CD4-positive, CD25-positive, alpha-beta regulatory T cell (primary cell): Measurements from ENCODE around the gene USP17L10. TPM values are rescaled to one million over a fixed set of nuclear protein-coding genes. Genes with fewer than 3 reads are reported as not detected.

Experiments
- polyA plus RNA-seq, 4 donors: library from polyadenylated mRNA; unstranded; fragments of 300-500 nt; fragmentation: Illumina TruSeq; gene quantifications; one replicate each; pipeline ENCODE4 v1.2.3, GENCODE V29; 2021
- total RNA-seq: library from RNA; stranded (reverse); gene quantifications from one replicate; pipeline ENCODE4 v1.2.3, GENCODE V29; 2022

Gene USP17L10
- total and polyA plus RNA-seq, 5 donors from 2014 or later: not detected

Other genes starting within 250 kb of the USP17L10 start
- not detected for gene FAM90A26, start 40.2 kb upstream of the USP17L10 start, total RNA-seq
- gene FAM90A26, start 40.2 kb upstream of the USP17L10 start, polyA plus RNA-seq: not detected
- gene USP17L11, start 4.7 kb downstream of the USP17L10 start, total RNA-seq: not detected
- gene USP17L11, start 4.7 kb downstream of the USP17L10 start, polyA plus RNA-seq: not detected
- not detected for gene USP17L12, start 9.5 kb downstream of the USP17L10 start, total RNA-seq
- not detected for gene USP17L12, start 9.5 kb downstream of the USP17L10 start, polyA plus RNA-seq
- gene USP17L13, start 14.2 kb downstream of the USP17L10 start, total RNA-seq: not detected
- gene USP17L13, start 14.2 kb downstream of the USP17L10 start, polyA plus RNA-seq: not detected
- not detected for gene USP17L15, start 23.7 kb downstream of the USP17L10 start, total RNA-seq
- not detected for gene USP17L15, start 23.7 kb downstream of the USP17L10 start, polyA plus RNA-seq
- gene USP17L17, start 33.2 kb downstream of the USP17L10 start, total RNA-seq: not detected
- gene USP17L17, start 33.2 kb downstream of the USP17L10 start, polyA plus RNA-seq: not detected
- gene USP17L18, start 38.0 kb downstream of the USP17L10 start, total RNA-seq: not detected
- not detected for gene USP17L18, start 38.0 kb downstream of the USP17L10 start, polyA plus RNA-seq
- not detected for gene USP17L19, start 42.7 kb downstream of the USP17L10 start, total RNA-seq
- not detected for gene USP17L19, start 42.7 kb downstream of the USP17L10 start, polyA plus RNA-seq
- not detected for gene USP17L20, start 47.5 kb downstream of the USP17L10 start, total RNA-seq
- not detected for gene USP17L20, start 47.5 kb downstream of the USP17L10 start, polyA plus RNA-seq
- gene USP17L21, start 52.2 kb downstream of the USP17L10 start, total RNA-seq: not detected
- gene USP17L21, start 52.2 kb downstream of the USP17L10 start, polyA plus RNA-seq: not detected
- not detected for gene USP17L22, start 57.0 kb downstream of the USP17L10 start, total RNA-seq
- not detected for gene USP17L22, start 57.0 kb downstream of the USP17L10 start, polyA plus RNA-seq
- gene USP17L24, start 114.5 kb downstream of the USP17L10 start, total RNA-seq: not detected
- not detected for gene USP17L24, start 114.5 kb downstream of the USP17L10 start, polyA plus RNA-seq
- not detected for gene USP17L25, start 119.3 kb downstream of the USP17L10 start, total RNA-seq
- not detected for gene USP17L25, start 119.3 kb downstream of the USP17L10 start, polyA plus RNA-seq
- gene USP17L26, start 124.0 kb downstream of the USP17L10 start, total RNA-seq: not detected
- gene USP17L26, start 124.0 kb downstream of the USP17L10 start, polyA plus RNA-seq: not detected
- not detected for gene USP17L5, start 128.7 kb downstream of the USP17L10 start, total RNA-seq
- not detected for gene USP17L5, start 128.7 kb downstream of the USP17L10 start, polyA plus RNA-seq
- not detected for gene USP17L27, start 133.5 kb downstream of the USP17L10 start, total RNA-seq
- gene USP17L27, start 133.5 kb downstream of the USP17L10 start, polyA plus RNA-seq: not detected
- not detected for gene USP17L28, start 138.2 kb downstream of the USP17L10 start, total RNA-seq
- gene USP17L28, start 138.2 kb downstream of the USP17L10 start, polyA plus RNA-seq: not detected
- gene USP17L29, start 143.0 kb downstream of the USP17L10 start, total RNA-seq: not detected
- not detected for gene USP17L29, start 143.0 kb downstream of the USP17L10 start, polyA plus RNA-seq
- not detected for gene USP17L30, start 152.5 kb downstream of the USP17L10 start, total RNA-seq
- gene USP17L30, start 152.5 kb downstream of the USP17L10 start, polyA plus RNA-seq: not detected
- not detected for gene DEFB131A, start 233.8 kb downstream of the USP17L10 start, total RNA-seq
- not detected for gene DEFB131A, start 233.8 kb downstream of the USP17L10 start, polyA plus RNA-seq